ENCODE measurements around the gene ADAMTSL5. TPM values are rescaled to one million over a fixed set of nuclear protein-coding genes. Genes with fewer than 3 reads are reported as not detected.

Gene ADAMTSL5
- total RNA-seq, 1 experiment from 2014 or later = 9.6 TPM

Other genes starting within 250 kb of the ADAMTSL5 start
- 102 and 112 TPM in 2 replicates for gene CIRBP, start 243.7 kb downstream of the ADAMTSL5 start, total RNA-seq (2022)
- 32.9 and 34.4 TPM in 2 replicates for gene FAM174C, start 237.5 kb downstream of the ADAMTSL5 start, total RNA-seq (2022)
- 0.90 and 0.95 TPM in 2 replicates for gene EFNA2, start 227.1 kb downstream of the ADAMTSL5 start, total RNA-seq (2022)
- 60.3 and 67.9 TPM in 2 replicates for gene NDUFS7, start 129.1 kb downstream of the ADAMTSL5 start, total RNA-seq (2022)
- gene GAMT, start 111.5 kb downstream of the ADAMTSL5 start, total RNA-seq (2022) = 14.3 and 19.4 TPM in 2 replicates
- 148 and 151 TPM in 2 replicates for gene DAZAP1, start 105.4 kb downstream of the ADAMTSL5 start, total RNA-seq (2022)
- gene RPS15, start 74.6 kb downstream of the ADAMTSL5 start, total RNA-seq (2022) = 628 and 642 TPM in 2 replicates
- gene APC2, start 62.9 kb downstream of the ADAMTSL5 start, total RNA-seq (2022) = 0.12 and 0.44 TPM in 2 replicates
- gene C19orf25, start 33.8 kb downstream of the ADAMTSL5 start, total RNA-seq (2022) = 33.7 and 33.8 TPM in 2 replicates
- gene PCSK4, start 22.7 kb downstream of the ADAMTSL5 start, total RNA-seq (2022) = 4.5 and 5.5 TPM in 2 replicates
- gene REEP6, start 21.8 kb downstream of the ADAMTSL5 start, total RNA-seq (2022) = 13.9 and 16.2 TPM in 2 replicates
- gene PLK5, start 11.1 kb upstream of the ADAMTSL5 start, total RNA-seq (2022) = not detected in 2 replicates
- 41.4 and 42.0 TPM in 2 replicates for gene MEX3D, start 55.3 kb upstream of the ADAMTSL5 start, total RNA-seq (2022)
- gene MBD3, start 79.8 kb upstream of the ADAMTSL5 start, total RNA-seq (2022) = 52.2 and 65.6 TPM in 2 replicates
- 148 and 149 TPM in 2 replicates for gene UQCR11, start 92.4 kb upstream of the ADAMTSL5 start, total RNA-seq (2022)
- 102 and 110 TPM in 2 replicates for gene TCF3, start 139.6 kb upstream of the ADAMTSL5 start, total RNA-seq (2022)
- gene ONECUT3, start 240.5 kb upstream of the ADAMTSL5 start, total RNA-seq (2022) = 20.0 and 25.7 TPM in 2 replicates